ENCODE data around the gene ASCL5.
"Not testable (repeated sequence)": the region's sequence is repeated elsewhere in the genome, so short reads cannot be mapped to it uniquely, and the experiment has no call there.

Gene ASCL5

GRCh38 chr1:201126832-201127754 lies at the start of gene ASCL5:
TSS of gene ASCL5 (minus strand) at chr1:201127184. CDS start at chr1:201115372, 11,812 bp downstream.
- DNase-seq (ENCODE audit: low spot score), result no peak

GRCh38 chr1:201175820-201176500 lies 49.0 kb upstream of the ASCL5 start:
- DNase-seq (ENCODE audit: low spot score), result no peak

GRCh38 chr1:201173736-201174135 lies 46.8 kb upstream of the ASCL5 start:
- no peak for DNase-seq (ENCODE audit: low spot score)

GRCh38 chr1:201172999-201173610 lies 46.1 kb upstream of the ASCL5 start:
- DNase-seq (ENCODE audit: low spot score), result peak; percentile 70

GRCh38 chr1:201172326-201172725 lies 45.3 kb upstream of the ASCL5 start:
- DNase-seq (ENCODE audit: low spot score), result peak; percentile 83

- DNase-seq (ENCODE audit: low spot score), result peak; percentile 94
Observed at GRCh38 chr1:201171063-201172036, 44.4 kb upstream of the ASCL5 start.

- DNase-seq (ENCODE audit: low spot score), result peak; percentile 97
Observed at GRCh38 chr1:201170533-201171062, 43.6 kb upstream of the ASCL5 start.

- peak; percentile 78 for DNase-seq (ENCODE audit: low spot score)
Observed at GRCh38 chr1:201169971-201170532, 43.1 kb upstream of the ASCL5 start.

- no peak for DNase-seq (ENCODE audit: low spot score)
Observed at GRCh38 chr1:201169203-201169602, 42.2 kb upstream of the ASCL5 start.

- no peak for DNase-seq (ENCODE audit: low spot score)
Observed at GRCh38 chr1:201167041-201167991, 40.3 kb upstream of the ASCL5 start.

GRCh38 chr1:201164645-201165044 lies 37.7 kb upstream of the ASCL5 start:
- no peak for DNase-seq (ENCODE audit: low spot score)

- DNase-seq (ENCODE audit: low spot score), result no peak
Observed at GRCh38 chr1:201163707-201164106, 36.7 kb upstream of the ASCL5 start.

GRCh38 chr1:201163036-201163435 lies 36.1 kb upstream of the ASCL5 start:
- DNase-seq (ENCODE audit: low spot score), result not testable (repeated sequence)

GRCh38 chr1:201157949-201158348 lies 31.0 kb upstream of the ASCL5 start:
- no peak for DNase-seq (ENCODE audit: low spot score)

GRCh38 chr1:201156819-201157218 lies 29.8 kb upstream of the ASCL5 start:
- no peak for DNase-seq (ENCODE audit: low spot score)

- DNase-seq (ENCODE audit: low spot score), result no peak
Observed at GRCh38 chr1:201156346-201156745, 29.4 kb upstream of the ASCL5 start.

- no peak for DNase-seq (ENCODE audit: low spot score)
Observed at GRCh38 chr1:201155354-201155753, 28.4 kb upstream of the ASCL5 start.

- peak; percentile 98 for DNase-seq (ENCODE audit: low spot score)
Observed at GRCh38 chr1:201154389-201155165, 27.6 kb upstream of the ASCL5 start, which contains the start of gene TMEM9. TSS of gene TMEM9 (minus strand) at chr1:201154474. CDS start at chr1:201153923, 551 bp downstream.
